Measurements from ENCODE around the gene ESR1.

DNA sequence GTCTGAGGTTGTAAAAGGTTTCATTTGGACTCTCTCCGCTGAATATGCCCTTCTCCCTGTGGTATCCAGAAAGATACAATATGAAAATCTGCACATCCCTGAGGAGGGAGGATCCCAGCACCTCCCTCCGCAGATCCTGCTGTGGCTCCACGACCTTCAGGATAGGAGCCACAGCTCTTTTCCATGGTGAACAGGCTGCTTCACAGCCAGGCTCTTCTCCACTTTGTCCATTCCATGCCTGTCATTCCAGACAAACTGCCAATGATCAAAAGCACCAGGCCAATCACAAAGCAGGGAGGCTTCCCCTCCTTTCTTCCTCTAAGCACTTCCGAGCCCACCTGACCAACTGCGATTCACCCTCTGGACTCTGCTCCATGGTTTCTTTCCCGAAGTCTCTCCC lies 339.8 kb downstream of the ESR1 start:
- TF ChIP-seq, protein P1, sequence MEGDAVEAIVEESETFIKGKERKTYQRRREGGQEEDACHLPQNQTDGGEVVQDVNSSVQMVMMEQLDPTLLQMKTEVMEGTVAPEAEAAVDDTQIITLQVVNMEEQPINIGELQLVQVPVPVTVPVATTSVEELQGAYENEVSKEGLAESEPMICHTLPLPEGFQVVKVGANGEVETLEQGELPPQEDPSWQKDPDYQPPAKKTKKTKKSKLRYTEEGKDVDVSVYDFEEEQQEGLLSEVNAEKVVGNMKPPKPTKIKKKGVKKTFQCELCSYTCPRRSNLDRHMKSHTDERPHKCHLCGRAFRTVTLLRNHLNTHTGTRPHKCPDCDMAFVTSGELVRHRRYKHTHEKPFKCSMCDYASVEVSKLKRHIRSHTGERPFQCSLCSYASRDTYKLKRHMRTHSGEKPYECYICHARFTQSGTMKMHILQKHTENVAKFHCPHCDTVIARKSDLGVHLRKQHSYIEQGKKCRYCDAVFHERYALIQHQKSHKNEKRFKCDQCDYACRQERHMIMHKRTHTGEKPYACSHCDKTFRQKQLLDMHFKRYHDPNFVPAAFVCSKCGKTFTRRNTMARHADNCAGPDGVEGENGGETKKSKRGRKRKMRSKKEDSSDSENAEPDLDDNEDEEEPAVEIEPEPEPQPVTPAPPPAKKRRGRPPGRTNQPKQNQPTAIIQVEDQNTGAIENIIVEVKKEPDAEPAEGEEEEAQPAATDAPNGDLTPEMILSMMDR (IDR thresholded peaks at IDR 0.05; ENCODE audit: insufficient read depth, low read depth, low read length), result no peak
- TF ChIP-seq EZH2 (IDR thresholded peaks at IDR 0.05; ENCODE audit: insufficient read depth, low read length), result no peak
